KG1 (cell line): ENCODE data around the gene RBPJL.
A peak's percentile ranks its signal among the peaks of the same experiment; 100 is the strongest.

Source experiments
- DNase-seq: peaks from one replicate; lab custom pipeline; 2025; lab: John Stamatoyannopoulos, UW

Gene RBPJL

DNA sequence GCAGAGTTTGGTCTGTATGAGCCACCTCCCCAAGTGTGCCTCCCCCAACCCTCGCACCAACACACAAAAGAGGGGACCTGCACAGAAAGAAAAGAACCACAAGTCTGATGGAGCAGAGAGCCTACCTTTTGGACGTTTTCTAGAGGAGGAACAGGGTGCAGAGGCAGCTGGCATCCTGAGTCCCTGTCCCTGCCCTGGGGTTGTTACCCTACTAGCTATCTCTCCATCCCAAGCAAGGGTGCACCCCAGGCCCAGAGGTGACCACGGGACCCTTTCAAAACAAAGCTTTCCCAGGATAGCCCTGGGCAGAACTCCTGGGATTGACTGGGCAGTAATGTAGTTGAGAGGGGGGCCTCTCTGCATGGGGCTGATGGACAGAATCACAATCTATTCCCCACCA is 11.2 kb downstream of the RBPJL start:
- no peak for DNase-seq

DNA sequence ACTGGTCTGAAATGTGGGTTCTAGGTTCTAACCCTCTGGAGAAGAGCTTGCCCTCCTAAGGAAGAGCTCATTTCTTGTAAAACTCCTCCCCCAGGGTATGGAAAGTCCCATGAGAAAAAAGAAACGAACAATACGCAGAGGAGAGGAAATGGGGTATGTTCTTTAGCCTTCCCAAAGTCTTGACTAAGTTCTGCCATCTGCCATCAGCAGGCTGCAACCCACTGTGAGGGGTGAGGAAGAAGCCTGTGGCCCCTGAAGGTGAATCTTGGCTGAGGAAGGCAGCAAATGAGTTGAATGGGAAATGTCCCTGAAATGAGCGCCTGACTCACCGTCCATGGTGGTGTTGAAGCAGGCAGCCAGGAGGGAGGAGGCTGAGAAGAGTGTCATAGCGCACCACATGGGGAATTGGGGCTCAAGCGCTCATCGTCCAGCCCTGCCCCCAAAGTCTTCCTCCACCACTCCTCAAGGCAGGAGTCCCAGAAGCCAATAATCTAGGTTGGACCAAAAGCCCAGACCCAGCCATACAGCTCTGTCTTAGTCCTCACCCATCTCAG is 11.8 kb downstream of the RBPJL start:
- no peak for DNase-seq

DNA sequence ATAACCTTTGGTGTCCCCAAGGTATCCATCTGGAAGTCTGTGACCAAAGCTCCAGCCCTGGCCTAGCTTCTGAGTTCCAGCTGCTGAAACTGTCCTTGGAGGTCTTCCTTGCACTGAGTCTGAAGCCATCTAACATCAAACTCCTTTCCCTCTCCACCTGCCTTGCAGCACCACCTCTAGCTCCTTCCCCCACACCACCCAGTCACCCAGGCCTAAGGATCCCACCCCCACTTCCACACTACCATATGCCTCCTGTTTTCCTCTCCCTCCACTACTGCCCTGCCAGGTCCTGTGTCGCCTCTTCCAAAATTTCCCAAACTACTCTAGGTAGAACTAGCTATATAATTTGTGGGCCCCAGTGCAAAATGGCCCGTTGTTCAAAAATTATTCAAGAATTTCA is 12.3 kb downstream of the RBPJL start:
- no peak for DNase-seq

DNA sequence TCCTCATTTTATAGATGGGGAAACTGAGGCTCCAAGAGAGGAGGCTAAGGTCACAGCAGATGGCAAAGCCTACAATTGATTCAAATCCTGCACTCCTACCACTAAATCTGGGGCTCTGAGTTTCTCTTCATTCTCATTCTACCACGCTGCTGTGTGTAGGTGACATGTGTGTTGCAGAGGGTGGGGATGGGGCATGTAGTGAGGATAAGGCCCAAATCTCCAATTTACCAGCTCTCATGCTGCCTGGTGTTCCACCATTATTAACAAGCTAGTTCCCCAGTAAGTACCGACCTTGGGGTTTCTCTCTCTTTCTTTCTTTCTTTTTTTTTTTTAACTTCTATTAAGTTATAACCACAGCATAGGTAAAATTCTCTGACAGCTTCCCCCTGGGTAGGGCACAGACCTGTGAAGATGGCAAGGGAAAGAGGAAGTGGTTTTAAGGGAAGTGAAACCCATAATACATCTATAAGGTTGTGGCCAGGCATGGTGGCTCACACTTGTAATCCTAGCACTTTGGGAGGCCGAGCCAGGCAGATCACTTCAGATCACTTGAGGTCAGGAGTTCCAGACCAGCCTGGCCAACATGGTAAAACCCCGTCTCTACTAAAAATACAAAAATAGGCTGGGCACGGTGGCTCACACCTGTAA is 14.4 kb downstream of the RBPJL start:
- peak; percentile 35 for DNase-seq

GRCh38 chr20:45322952-45323383 is 16.3 kb downstream of the RBPJL start:
- no peak for DNase-seq

GRCh38 chr20:45323731-45324130 is 17.1 kb downstream of the RBPJL start:
- DNase-seq, result no peak

GRCh38 chr20:45325371-45325770 is 18.7 kb downstream of the RBPJL start:
- no peak for DNase-seq

DNA sequence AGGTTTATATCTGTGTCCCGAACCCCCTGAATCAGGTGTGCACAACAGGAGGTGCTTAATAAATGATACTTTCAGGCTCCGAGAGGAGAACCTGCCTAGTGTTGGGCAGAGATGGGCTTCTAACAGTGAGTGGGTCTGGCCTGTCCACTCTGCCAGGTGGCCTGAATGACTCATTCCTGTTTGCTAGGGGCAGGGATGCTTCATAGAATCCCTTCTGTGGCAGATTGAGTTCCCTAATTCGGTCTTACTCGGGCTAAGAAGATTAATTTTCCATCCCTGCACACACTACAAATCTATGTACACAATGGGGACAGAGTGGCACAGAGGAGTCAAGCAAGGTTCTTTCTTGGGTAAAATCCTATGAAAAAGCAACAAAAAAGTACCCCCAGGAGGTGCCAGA is 21.8 kb downstream of the RBPJL start:
- no peak for DNase-seq

GRCh38 chr20:45329497-45330319 is 23.1 kb downstream of the RBPJL start:
- DNase-seq, result no peak

GRCh38 chr20:45330476-45330875 is 23.8 kb downstream of the RBPJL start:
- DNase-seq, result no peak

- DNase-seq, result no peak
Measured at GRCh38 chr20:45336530-45337366, 30.1 kb downstream of the RBPJL start.

- no peak for DNase-seq
Measured at GRCh38 chr20:45337367-45338120, 30.9 kb downstream of the RBPJL start.

- DNase-seq, result no peak
Measured at GRCh38 chr20:45338121-45339030, 31.7 kb downstream of the RBPJL start.

- DNase-seq, result no peak
Measured at GRCh38 chr20:45339084-45339483, 32.4 kb downstream of the RBPJL start.

- DNase-seq, result no peak
Measured at GRCh38 chr20:45339799-45340198, 33.2 kb downstream of the RBPJL start.

- no peak for DNase-seq
Measured at GRCh38 chr20:45340236-45340847, 33.7 kb downstream of the RBPJL start.

DNA sequence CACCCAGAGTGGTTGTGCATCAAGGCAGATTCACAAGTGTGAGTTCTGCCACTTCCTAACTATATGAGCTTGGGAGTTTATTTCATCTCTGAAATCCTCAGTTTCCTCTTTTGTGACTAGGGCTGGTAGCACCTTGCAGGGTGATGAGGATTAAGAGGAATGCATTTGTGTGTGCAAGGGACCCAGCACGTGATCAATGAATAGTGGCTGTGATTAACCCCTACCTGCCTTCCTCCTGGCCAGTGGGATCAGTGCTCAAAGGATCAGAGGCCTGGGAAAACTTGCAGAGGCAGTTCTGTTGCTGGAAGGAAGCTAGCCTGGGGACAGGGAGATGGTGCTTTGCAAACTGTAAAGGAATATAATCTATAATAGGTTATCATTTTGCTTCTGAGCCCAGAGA is 34.3 kb downstream of the RBPJL start:
- DNase-seq, result no peak

DNA sequence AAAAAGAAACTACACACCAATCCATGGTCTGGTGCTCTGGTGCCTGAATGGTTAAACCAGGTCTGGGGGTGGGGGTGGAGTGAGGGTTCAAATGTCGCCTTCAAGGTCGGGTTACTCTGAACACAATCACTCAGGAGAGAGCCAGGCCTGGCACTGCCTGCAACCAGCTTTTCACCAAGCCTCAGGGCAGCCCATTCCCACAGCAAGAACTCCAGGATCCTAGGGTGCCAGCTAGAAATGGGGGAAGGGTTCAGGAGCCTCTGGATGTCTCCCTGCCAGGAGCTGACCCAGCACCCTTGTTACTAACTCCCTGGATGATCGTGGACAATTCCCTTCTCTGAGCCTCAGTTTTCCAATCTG is 34.9 kb downstream of the RBPJL start:
- DNase-seq, result no peak

DNA sequence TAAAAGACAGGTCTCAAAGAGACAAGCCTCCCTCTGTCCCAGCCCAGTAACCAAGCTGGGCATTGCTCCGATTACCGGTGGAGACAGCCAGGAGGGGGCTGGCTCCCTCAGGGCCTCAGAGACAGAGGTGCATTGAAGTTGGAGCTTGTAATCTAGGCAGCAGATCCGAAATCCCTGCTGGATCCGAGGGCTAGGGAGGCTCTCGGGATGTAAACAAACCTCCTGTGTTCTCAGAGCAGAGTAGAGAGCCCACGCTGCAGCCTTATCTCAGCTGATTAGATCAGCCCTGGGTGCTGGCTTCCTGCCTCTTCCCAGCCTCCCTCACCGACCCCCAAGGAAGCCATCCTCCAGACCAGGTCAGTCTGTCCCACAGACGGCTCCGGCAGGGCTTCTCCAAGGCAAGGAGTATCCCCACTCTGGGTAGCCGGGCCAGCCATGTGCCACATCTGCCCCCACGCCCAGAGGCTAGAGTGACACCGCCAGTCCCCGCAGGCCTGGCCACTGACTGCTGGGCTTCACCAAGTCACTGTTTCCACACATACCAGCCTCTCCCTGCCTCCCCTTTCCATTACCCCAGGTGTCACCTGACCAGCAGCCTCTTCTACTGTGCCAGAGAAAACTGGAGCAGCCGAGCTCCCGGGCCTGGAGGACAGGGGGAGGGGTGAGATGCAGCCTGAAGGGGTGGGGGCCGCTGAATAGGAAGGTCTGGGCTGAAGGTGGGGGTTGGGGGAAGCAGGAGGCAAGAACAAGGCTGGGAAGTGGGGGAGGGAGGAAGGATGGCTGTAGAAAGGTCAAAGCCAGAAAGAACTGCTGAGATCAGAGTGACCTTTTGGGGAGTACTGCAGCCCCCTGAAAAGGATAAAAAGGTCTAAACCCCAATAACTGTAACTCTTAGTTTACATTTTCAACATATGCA is 35.6 kb downstream of the RBPJL start:
- no peak for DNase-seq
